ENCODE measurements around the gene TMEM179.

- no peak for TF ChIP-seq EZH2 (IDR thresholded peaks at IDR 0.05; ENCODE audit: borderline replicate concordance, low read depth, low read length, severe bottlenecking)
- TF ChIP-seq CTCF (IDR thresholded peaks at IDR 0.05; ENCODE audit: borderline replicate concordance, extremely low read depth, low read length, poor library complexity, severe bottlenecking), result no peak
Observed at GRCh38 chr14:104562606-104563005, 42.0 kb downstream of the TMEM179 start.

Data from DND-41 (cell line).